BJ (cell line): Measurements from ENCODE around the gene GAPDH. TPM values are rescaled to one million over a fixed set of nuclear protein-coding genes. Genes with fewer than 3 reads are reported as not detected.

Experiments
- CTCF ChIA-PET: fragments of 350-600 bp; formaldehyde crosslinking; extraction: SDS; loops from one replicate; lab custom pipeline; 2021; ENCODE audit warnings: antibody characterized with exemption, inconsistent platforms; lab: Yijun Ruan, JAX
- POLR2A ChIA-PET: fragments of 300-600 bp; sonication (Branson Sonifier 250); formaldehyde crosslinking; extraction: SDS; loops from one replicate; lab custom pipeline; 2021; ENCODE audit warnings: antibody characterized with exemption; lab: Charles Lee
- DNase-seq: peaks from one replicate; pipeline ENCODE4 v3.0.0-alpha.2; 2011; ENCODE audit warnings: low read depth
- H3K27me3 ChIP-seq: 2 replicates; pipeline ENCODE4 v1.6.0; 2011; ENCODE audit warnings: low read length; ENCODE audit not compliant: control insufficient read depth, insufficient read depth
- H3K36me3 ChIP-seq: 2 replicates; pipeline ENCODE4 v1.5.1; 2011; ENCODE audit warnings: low read length; ENCODE audit not compliant: control insufficient read depth, insufficient read depth
- H3K4me3 ChIP-seq: 2 replicates; pipeline ENCODE4 v1.5.1; 2011; ENCODE audit warnings: low read depth, mild to moderate bottlenecking, control low read depth, low read length
- CTCF ChIP-seq: IDR thresholded peaks from 2 replicates; pipeline ENCODE4 v1.5.1; 2011; ENCODE audit warnings: low read depth, mild to moderate bottlenecking, control low read depth, inconsistent platforms, low read length, moderate library complexity; ENCODE audit not compliant: insufficient read depth
- polyA plus RNA-seq: library from polyadenylated mRNA; depleted of rRNA; stranded (reverse); fragments of >200 nt; gene quantifications from 2 replicates; pipeline ENCODE4 v1.2.3, GENCODE V29; 2011

The GAPDH gene
- polyA plus RNA-seq, 1 experiment, result 18,709 TPM

GRCh38 chr12:6570264-6570887 lies 36.1 kb downstream of the GAPDH start:
- CTCF ChIA-PET, result interaction anchor here (0.6 to 3.4 kb wide), 11 partner anchors 9 to 128 kb away, joined by 3 to 15 read pairs (median 4); partner anchors contain the start of gene VAMP1
- POLR2A ChIA-PET, result no interaction called here
- Histone ChIP-seq H3K4me3 (no peak overlapping the region), H3K36me3 (peaks cover 24% of the 10 kb centered on the region), H3K27me3 (no peaks in the 10 kb centered on the region)
- no peak for DNase-seq
- TF ChIP-seq CTCF, result peak; percentile 62

- no peak for DNase-seq
- CTCF ChIA-PET, result interaction anchor here (0.5 to 3.4 kb wide), 4 partner anchors 10 to 1472 kb away, joined by 3 to 15 read pairs (median 7); no protein-coding TSS in a partner anchor
- peaks cover 33% of the 10 kb centered on the region for H3K36me3 ChIP-seq
- no peak overlapping the region for H3K4me3 ChIP-seq
- POLR2A ChIA-PET, result no interaction called here
- H3K27me3 ChIP-seq, result no peaks in the 10 kb centered on the region
- no peak for TF ChIP-seq CTCF
Observed at GRCh38 chr12:6573001-6573400, 38.7 kb downstream of the GAPDH start.

GRCh38 chr12:6574576-6575295 lies 40.4 kb downstream of the GAPDH start:
- no peak for DNase-seq
- no peak overlapping the region for H3K4me3 ChIP-seq
- TF ChIP-seq CTCF, result no peak
- CTCF ChIA-PET, result no interaction called here
- POLR2A ChIA-PET, result no interaction called here
- H3K36me3 ChIP-seq, result peaks cover 32% of the 10 kb centered on the region
- no peaks in the 10 kb centered on the region for H3K27me3 ChIP-seq

- CTCF ChIA-PET, result interaction anchor here (1.1 kb wide), 1 partner anchor 23 kb away, joined by 3 read pairs; no protein-coding TSS in a partner anchor
Observed at GRCh38 chr12:6575648-6576047, 41.3 kb downstream of the GAPDH start.

More at GRCh38 chr12:6575648-6576047, 41.3 kb downstream of the GAPDH start:
- no peak for DNase-seq
- POLR2A ChIA-PET, result no interaction called here
- Histone ChIP-seq H3K4me3 (no peak overlapping the region), H3K36me3 (peaks cover 28% of the 10 kb centered on the region), H3K27me3 (no peaks in the 10 kb centered on the region)
- no peak for TF ChIP-seq CTCF
